ENCODE measurements around the gene DNAH6. TPM values are rescaled to one million over a fixed set of nuclear protein-coding genes. Genes with fewer than 3 reads are reported as not detected.

Gene DNAH6
- total RNA-seq, 1 donor from 2014 or later: 0.52 TPM

DNA sequence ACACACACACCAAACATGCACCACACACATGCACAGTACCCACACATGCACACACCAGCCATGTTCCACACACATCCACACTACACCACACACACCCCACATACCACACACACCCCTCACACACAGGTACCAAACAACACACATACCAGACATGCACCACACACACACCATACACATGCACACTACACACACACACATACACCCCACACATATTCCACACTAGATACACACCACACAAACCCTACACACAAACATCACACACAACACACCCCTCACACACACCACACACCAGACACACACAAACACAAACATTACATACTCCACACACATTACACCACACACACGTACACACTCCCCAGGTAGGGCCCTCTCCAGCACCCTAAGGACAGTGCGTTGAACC lies 313.4 kb downstream of the DNAH6 start:
- DNase-seq (ENCODE audit: low read depth): no peak
- TF ChIP-seq, protein P1, sequence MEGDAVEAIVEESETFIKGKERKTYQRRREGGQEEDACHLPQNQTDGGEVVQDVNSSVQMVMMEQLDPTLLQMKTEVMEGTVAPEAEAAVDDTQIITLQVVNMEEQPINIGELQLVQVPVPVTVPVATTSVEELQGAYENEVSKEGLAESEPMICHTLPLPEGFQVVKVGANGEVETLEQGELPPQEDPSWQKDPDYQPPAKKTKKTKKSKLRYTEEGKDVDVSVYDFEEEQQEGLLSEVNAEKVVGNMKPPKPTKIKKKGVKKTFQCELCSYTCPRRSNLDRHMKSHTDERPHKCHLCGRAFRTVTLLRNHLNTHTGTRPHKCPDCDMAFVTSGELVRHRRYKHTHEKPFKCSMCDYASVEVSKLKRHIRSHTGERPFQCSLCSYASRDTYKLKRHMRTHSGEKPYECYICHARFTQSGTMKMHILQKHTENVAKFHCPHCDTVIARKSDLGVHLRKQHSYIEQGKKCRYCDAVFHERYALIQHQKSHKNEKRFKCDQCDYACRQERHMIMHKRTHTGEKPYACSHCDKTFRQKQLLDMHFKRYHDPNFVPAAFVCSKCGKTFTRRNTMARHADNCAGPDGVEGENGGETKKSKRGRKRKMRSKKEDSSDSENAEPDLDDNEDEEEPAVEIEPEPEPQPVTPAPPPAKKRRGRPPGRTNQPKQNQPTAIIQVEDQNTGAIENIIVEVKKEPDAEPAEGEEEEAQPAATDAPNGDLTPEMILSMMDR (conservative IDR thresholded peaks at IDR 0.05; ENCODE audit: low read depth, low read length): no peak
- no peak overlapping the region for H3K4me3 ChIP-seq (ENCODE audit: low read depth, low read length)

- H3K4me3 ChIP-seq (ENCODE audit: low read depth, low read length): no peak overlapping the region
- TF ChIP-seq, protein P1 (conservative IDR thresholded peaks at IDR 0.05; ENCODE audit: low read depth, low read length): no peak
- DNase-seq (ENCODE audit: low read depth): no peak
Observed at GRCh38 chr2:84830095-84830494, 313.8 kb downstream of the DNAH6 start.

DNA sequence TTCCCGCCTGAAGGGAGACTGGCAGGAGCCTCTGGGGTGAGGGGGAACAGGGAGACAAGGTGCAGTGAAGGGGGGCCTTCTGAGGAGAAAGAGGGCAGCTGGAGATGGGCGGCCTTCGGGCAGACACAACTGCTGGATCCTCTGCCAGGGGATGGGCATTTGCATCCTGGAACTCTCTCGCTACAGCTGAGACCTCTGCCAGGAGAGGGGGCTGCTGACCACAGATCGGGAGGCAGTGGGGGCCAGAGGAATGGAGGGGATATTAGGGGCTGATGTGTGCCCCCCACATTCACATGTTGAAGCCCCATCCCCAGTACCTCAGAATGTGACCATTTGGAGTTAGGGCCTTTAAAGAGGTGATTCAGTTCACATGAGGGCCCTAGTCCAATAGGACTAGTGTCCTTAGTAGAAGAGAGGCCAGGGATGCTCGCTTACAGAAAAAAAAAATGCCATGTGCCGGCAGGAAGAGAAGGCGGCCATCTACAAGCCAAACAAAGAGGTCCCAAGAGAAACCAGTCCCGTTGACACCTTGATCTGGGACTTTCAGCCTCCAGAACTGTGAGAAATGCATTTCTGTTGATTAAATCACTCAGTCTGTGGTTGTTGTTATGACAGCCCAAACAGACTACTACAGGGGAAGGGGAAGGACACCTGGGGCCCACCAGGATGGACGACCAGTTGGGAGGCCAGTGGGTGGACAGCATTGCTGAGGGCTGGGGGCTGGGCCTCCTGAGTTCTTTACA lies 314.6 kb downstream of the DNAH6 start:
- TF ChIP-seq, protein P1 (conservative IDR thresholded peaks at IDR 0.05; ENCODE audit: low read depth, low read length): no peak
- H3K4me3 ChIP-seq (ENCODE audit: low read depth, low read length): no peak overlapping the region
- no peak for DNase-seq (ENCODE audit: low read depth)

DNA sequence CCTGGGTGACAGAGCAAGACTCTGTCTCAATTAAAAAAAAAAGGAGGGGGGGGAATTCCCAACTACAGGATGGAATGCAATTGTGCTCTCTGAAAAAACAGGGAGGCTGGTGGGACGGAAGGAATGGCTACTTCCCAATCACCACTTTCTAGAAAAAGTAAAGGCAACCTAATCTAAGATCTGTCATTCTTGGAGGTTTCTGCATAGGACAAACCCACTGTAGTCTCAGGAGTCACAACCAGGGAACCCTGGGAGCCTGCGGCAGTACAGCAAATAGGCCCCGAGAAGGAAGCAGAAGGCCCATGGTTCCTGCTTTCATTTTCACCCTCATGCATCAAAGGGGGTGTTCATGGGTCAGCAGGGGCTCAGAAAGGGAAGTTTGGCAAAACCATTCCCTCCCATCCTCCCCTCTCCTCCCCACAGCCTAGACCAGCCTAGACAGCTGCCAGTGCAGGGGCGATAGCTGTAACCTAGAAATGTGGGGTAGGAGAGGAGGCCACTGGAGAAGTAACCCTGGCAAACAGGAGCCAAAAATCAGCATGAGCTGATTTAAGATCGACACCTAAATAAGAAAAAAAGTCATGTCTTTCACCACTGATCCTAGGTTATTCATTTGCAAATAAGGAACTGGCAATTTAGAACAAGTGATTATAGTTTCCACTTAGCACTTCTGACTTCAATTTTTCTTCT lies 316.6 kb downstream of the DNAH6 start:
- DNase-seq (ENCODE audit: low read depth): no peak
- no peak overlapping the region for H3K4me3 ChIP-seq (ENCODE audit: low read depth, low read length)
- TF ChIP-seq, protein P1 (conservative IDR thresholded peaks at IDR 0.05; ENCODE audit: low read depth, low read length): no peak

- TF ChIP-seq, protein P1 (conservative IDR thresholded peaks at IDR 0.05; ENCODE audit: low read depth, low read length): no peak
- no peak for DNase-seq (ENCODE audit: low read depth)
- no peak overlapping the region for H3K4me3 ChIP-seq (ENCODE audit: low read depth, low read length)
Observed at GRCh38 chr2:84833481-84834150, 317.3 kb downstream of the DNAH6 start.

DNA sequence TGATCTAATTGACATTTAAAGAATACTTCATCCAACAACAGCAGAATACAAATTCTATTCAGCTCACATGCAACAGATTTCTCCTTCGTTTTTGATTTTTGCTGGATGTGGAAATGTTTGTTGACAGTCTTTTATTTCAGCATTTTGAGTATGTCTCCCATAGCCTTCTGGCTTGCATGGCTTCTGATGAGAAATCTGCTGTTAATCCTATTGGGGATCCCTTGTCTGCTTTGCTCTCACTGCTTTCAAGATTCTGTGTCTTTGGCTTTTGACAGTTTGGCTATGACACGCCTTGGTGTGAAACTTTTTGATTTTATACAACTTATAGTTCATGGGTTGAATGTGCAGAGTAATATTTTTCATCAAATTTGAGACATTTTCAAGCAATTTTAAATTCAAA lies 319.9 kb downstream of the DNAH6 start:
- DNase-seq (ENCODE audit: low read depth): no peak
- no peak overlapping the region for H3K4me3 ChIP-seq (ENCODE audit: low read depth, low read length)
- TF ChIP-seq, protein P1 (conservative IDR thresholded peaks at IDR 0.05; ENCODE audit: low read depth, low read length): no peak
